Osteoblast (primary cell): ENCODE results near the gene SCML1. TPM values are rescaled to one million over a fixed set of nuclear protein-coding genes. Genes with fewer than 3 reads are reported as not detected.
"Not testable (repeated sequence)": the region's sequence is repeated elsewhere in the genome, so short reads cannot be mapped to it uniquely, and the experiment has no call there.

Experiments
- DNase-seq: peaks from one replicate; pipeline ENCODE4 v3.0.0; 2011; ENCODE audit warnings: low spot score, mixed read lengths; ENCODE audit not compliant: insufficient read length; ENCODE audit errors: missing footprints
- H2AFZ ChIP-seq: 2 replicates; pipeline ENCODE4 v1.6.0; 2011; ENCODE audit warnings: mild to moderate bottlenecking, low read length
- H3K27ac ChIP-seq: 2 replicates; pipeline ENCODE4 v1.5.1; 2011; ENCODE audit warnings: mild to moderate bottlenecking, low read depth, low read length, moderate library complexity
- H3K27me3 ChIP-seq: 2 replicates; pipeline ENCODE4 v1.6.0; 2012; ENCODE audit warnings: mild to moderate bottlenecking, control low read depth, inconsistent platforms, low read length, moderate library complexity; ENCODE audit not compliant: insufficient read depth
- H3K36me3 ChIP-seq: 2 replicates; pipeline ENCODE4 v1.5.1; 2011; ENCODE audit warnings: mild to moderate bottlenecking, low read length, control low read depth, moderate library complexity; ENCODE audit not compliant: insufficient read depth
- H3K4me1 ChIP-seq: 2 replicates; pipeline ENCODE4 v1.5.1; 2011; ENCODE audit warnings: mild to moderate bottlenecking, low read length, control low read depth, moderate library complexity; ENCODE audit not compliant: insufficient read depth
- H3K4me2 ChIP-seq: 2 replicates; pipeline ENCODE4 v1.6.0; 2011; ENCODE audit warnings: mild to moderate bottlenecking, low read length; ENCODE audit not compliant: insufficient read depth
- H3K4me3 ChIP-seq: fragments of 200-600 bp; sonication (generic); 3 replicates; pipeline ENCODE4 v1.5.1; 2012; ENCODE audit warnings: mild to moderate bottlenecking, low read length, inconsistent platforms; ENCODE audit not compliant: insufficient read depth
- H3K79me2 ChIP-seq: 2 replicates; pipeline ENCODE4 v1.6.0; 2012; ENCODE audit warnings: mild to moderate bottlenecking, low read length, control low read depth, inconsistent platforms; ENCODE audit not compliant: insufficient read depth
- H3K9me3 ChIP-seq: 2 replicates; pipeline ENCODE4 v1.5.1; 2011; ENCODE audit warnings: low read depth, low read length, control low read depth
- H4K20me1 ChIP-seq: 2 replicates; pipeline ENCODE4 v1.6.0; 2012; ENCODE audit warnings: mild to moderate bottlenecking, low read length, control low read depth; ENCODE audit not compliant: insufficient read depth
- CTCF ChIP-seq: IDR thresholded peaks from 2 replicates; pipeline ENCODE4 v1.5.1; 2011; ENCODE audit warnings: mild to moderate bottlenecking, low read depth, low read length, moderate library complexity; ENCODE audit errors: extremely low read depth
- total RNA-seq: library from RNA; depleted of rRNA; stranded (reverse); fragments of >200 nt; gene quantifications from 2 replicates; pipeline ENCODE4 v1.2.3, GENCODE V29; 2012

SCML1 gene
- total RNA-seq, 1 donor = 12.3 TPM

- Histone ChIP-seq H3K27me3 (no peaks in the 10 kb centered on the region), H4K20me1 (no peaks in the 10 kb centered on the region), H2AFZ (no peak overlapping the region), H3K4me1 (no peaks in the 10 kb centered on the region), H3K9me3 (no peaks in the 10 kb centered on the region), H3K27ac (no peak overlapping the region), H3K36me3 (no peaks in the 10 kb centered on the region), H3K4me3 (no peak overlapping the region), H3K4me2 (no peak overlapping the region), H3K79me2 (no peaks in the 10 kb centered on the region)
- no peak for DNase-seq
- no peak for TF ChIP-seq CTCF
Observed at GRCh38 chrX:17773221-17773876, 36.1 kb downstream of the SCML1 start.

- no peak overlapping the region for H2AFZ ChIP-seq
- no peaks in the 10 kb centered on the region for H3K36me3 ChIP-seq
- H3K9me3 ChIP-seq = no peaks in the 10 kb centered on the region
- no peak for TF ChIP-seq CTCF
- no peaks in the 10 kb centered on the region for H3K27me3 ChIP-seq
- H3K27ac ChIP-seq = no peak overlapping the region
- DNase-seq = no peak
- no peaks in the 10 kb centered on the region for H3K79me2 ChIP-seq
- no peak overlapping the region for H3K4me2 ChIP-seq
- no peak overlapping the region for H3K4me3 ChIP-seq
- no peaks in the 10 kb centered on the region for H4K20me1 ChIP-seq
- H3K4me1 ChIP-seq = no peaks in the 10 kb centered on the region
Observed at GRCh38 chrX:17774053-17774452, 36.8 kb downstream of the SCML1 start.

GRCh38 chrX:17778997-17779396 lies 41.7 kb downstream of the SCML1 start:
- no peaks in the 10 kb centered on the region for H3K9me3 ChIP-seq
- no peak overlapping the region for H3K27ac ChIP-seq
- no peak for TF ChIP-seq CTCF
- H3K4me3 ChIP-seq = no peak overlapping the region
- no peaks in the 10 kb centered on the region for H3K27me3 ChIP-seq
- no peak overlapping the region for H2AFZ ChIP-seq
- no peaks in the 10 kb centered on the region for H3K36me3 ChIP-seq
- no peak for DNase-seq
- H3K79me2 ChIP-seq = no peaks in the 10 kb centered on the region
- no peaks in the 10 kb centered on the region for H3K4me1 ChIP-seq
- no peak overlapping the region for H3K4me2 ChIP-seq
- H4K20me1 ChIP-seq = no peaks in the 10 kb centered on the region

GRCh38 chrX:17779434-17779833 lies 42.1 kb downstream of the SCML1 start:
- Histone ChIP-seq H3K27ac (no peak overlapping the region), H3K9me3 (no peaks in the 10 kb centered on the region), H3K4me2 (no peak overlapping the region), H4K20me1 (no peaks in the 10 kb centered on the region), H3K27me3 (no peaks in the 10 kb centered on the region), H3K36me3 (no peaks in the 10 kb centered on the region), H3K79me2 (no peaks in the 10 kb centered on the region), H3K4me3 (no peak overlapping the region), H3K4me1 (no peaks in the 10 kb centered on the region), H2AFZ (no peak overlapping the region)
- no peak for TF ChIP-seq CTCF
- no peak for DNase-seq

GRCh38 chrX:17786554-17787347 lies 49.5 kb downstream of the SCML1 start:
- not testable (repeated sequence) for H3K4me2 ChIP-seq, H3K9me3 ChIP-seq, H3K27me3 ChIP-seq, H3K79me2 ChIP-seq, DNase-seq, H3K27ac ChIP-seq, H3K4me1 ChIP-seq, H3K36me3 ChIP-seq, H2AFZ ChIP-seq, H4K20me1 ChIP-seq, H3K4me3 ChIP-seq
